Measurements from ENCODE around the gene MCF2.

DNA sequence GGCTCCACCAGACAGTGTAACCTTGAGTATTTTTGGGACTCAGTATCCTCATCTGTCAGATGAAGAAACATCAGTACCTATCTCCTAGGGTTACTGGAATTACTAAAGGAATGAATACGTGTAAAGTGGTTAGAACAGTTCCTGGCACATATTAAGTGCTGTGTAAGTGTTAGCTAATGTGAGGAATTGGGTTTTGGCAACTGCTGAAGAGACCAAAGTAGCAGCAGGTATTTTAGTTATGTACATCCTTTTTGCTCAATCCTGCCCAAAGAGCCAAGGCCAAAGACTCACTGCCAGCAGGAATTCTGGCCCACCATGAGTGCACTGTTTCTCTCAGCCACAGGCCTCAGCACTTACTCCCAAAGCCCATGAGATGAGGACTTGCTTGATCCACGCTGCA is 16.7 kb upstream of the MCF2 start:
- TF ChIP-seq, protein P1, sequence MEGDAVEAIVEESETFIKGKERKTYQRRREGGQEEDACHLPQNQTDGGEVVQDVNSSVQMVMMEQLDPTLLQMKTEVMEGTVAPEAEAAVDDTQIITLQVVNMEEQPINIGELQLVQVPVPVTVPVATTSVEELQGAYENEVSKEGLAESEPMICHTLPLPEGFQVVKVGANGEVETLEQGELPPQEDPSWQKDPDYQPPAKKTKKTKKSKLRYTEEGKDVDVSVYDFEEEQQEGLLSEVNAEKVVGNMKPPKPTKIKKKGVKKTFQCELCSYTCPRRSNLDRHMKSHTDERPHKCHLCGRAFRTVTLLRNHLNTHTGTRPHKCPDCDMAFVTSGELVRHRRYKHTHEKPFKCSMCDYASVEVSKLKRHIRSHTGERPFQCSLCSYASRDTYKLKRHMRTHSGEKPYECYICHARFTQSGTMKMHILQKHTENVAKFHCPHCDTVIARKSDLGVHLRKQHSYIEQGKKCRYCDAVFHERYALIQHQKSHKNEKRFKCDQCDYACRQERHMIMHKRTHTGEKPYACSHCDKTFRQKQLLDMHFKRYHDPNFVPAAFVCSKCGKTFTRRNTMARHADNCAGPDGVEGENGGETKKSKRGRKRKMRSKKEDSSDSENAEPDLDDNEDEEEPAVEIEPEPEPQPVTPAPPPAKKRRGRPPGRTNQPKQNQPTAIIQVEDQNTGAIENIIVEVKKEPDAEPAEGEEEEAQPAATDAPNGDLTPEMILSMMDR (IDR thresholded peaks at IDR 0.05 in 8 of 11, conservative IDR thresholded peaks at IDR 0.05 in 3 of 11), result no peak
- no peak for TF ChIP-seq POLR2A (IDR thresholded peaks at IDR 0.05)
